Measurements from ENCODE around the gene TAC4.

DNA sequence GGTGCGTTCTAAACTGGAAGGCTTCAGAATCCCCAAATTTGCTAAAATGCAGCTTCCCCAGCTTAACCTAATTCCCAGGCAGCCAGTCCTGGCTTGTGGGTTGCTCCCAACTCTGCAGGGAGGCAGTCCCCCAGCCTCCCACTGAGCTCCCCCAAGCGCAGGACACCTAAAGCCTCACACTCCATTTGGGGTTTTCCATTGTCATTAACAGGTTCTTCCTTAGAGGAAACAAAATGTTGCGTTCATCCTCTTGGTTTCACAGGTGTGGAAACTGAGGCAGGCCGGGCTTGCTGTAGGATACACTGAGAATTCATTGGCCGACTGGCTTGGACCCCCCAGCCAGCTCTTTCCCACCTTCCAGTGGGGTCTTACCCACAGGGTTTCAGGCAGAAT lies 2.3 kb upstream of the TAC4 start:
- TF ChIP-seq SP1 (IDR thresholded peaks at IDR 0.05) = no peak
- no peak for TF ChIP-seq ARNT (IDR thresholded peaks at IDR 0.05)
- no peak for TF ChIP-seq BHLHE40 (IDR thresholded peaks at IDR 0.05; ENCODE audit: borderline replicate concordance)
- no peak for TF ChIP-seq FOXM1 (IDR thresholded peaks at IDR 0.05; ENCODE audit: borderline replicate concordance)
- TF ChIP-seq TARDBP (IDR thresholded peaks at IDR 0.05) = no peak
- TF ChIP-seq FOXA1 (IDR thresholded peaks at IDR 0.05) = no peak
- no peak for TF ChIP-seq ZNF384 (IDR thresholded peaks at IDR 0.05)
- no peak for TF ChIP-seq ELF4 (IDR thresholded peaks at IDR 0.05)
- TF ChIP-seq HDGF (IDR thresholded peaks at IDR 0.05; ENCODE audit: borderline replicate concordance) = no peak
- TF ChIP-seq LEF1 (IDR thresholded peaks at IDR 0.05; ENCODE audit: borderline replicate concordance) = no peak
- no peak for TF ChIP-seq L3MBTL2 (conservative IDR thresholded peaks at IDR 0.05)
- TF ChIP-seq, protein P1, sequence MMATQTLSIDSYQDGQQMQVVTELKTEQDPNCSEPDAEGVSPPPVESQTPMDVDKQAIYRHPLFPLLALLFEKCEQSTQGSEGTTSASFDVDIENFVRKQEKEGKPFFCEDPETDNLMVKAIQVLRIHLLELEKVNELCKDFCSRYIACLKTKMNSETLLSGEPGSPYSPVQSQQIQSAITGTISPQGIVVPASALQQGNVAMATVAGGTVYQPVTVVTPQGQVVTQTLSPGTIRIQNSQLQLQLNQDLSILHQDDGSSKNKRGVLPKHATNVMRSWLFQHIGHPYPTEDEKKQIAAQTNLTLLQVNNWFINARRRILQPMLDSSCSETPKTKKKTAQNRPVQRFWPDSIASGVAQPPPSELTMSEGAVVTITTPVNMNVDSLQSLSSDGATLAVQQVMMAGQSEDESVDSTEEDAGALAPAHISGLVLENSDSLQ (IDR thresholded peaks at IDR 0.05) = no peak
- TF ChIP-seq SUZ12 (IDR thresholded peaks at IDR 0.05) = no peak
- no peak for TF ChIP-seq CTBP1 (IDR thresholded peaks at IDR 0.05; ENCODE audit: borderline replicate concordance)

Data from HEK293T (cell line).